Keratinocyte (primary cell): ENCODE data around the gene SPDYE4. TPM values are rescaled to one million over a fixed set of nuclear protein-coding genes. Genes with fewer than 3 reads are reported as not detected.

Experiments
- DNase-seq: peaks from one replicate; pipeline ENCODE4 v3.0.0-alpha.2; 2011; ENCODE audit warnings: low read depth, missing footprints, low spot score
- FAIRE-seq: peaks from 2 replicates; lab custom pipeline; 2011; peaks lifted over from hg19 to GRCh38; lab: Jason Lieb, UNC
- H2AFZ ChIP-seq: 2 replicates; pipeline ENCODE4 v1.6.0; 2012; ENCODE audit warnings: low read length, control low read depth, inconsistent platforms; ENCODE audit not compliant: control insufficient read depth
- H3K27ac ChIP-seq: 2 replicates; pipeline ENCODE4 v1.5.1; 2011; ENCODE audit warnings: low read length; ENCODE audit not compliant: control insufficient read depth, insufficient read depth
- H3K27me3 ChIP-seq: 3 replicates; pipeline ENCODE4 v1.6.0; 2011; ENCODE audit warnings: low read length; ENCODE audit not compliant: control insufficient read depth, insufficient read depth; ENCODE audit errors: extremely low read depth
- H3K36me3 ChIP-seq, 2 experiments: 2 replicates in 1 of 2; 3 replicates in 1 of 2; pipeline ENCODE4 v1.5.1; 2011; ENCODE audit warnings: low read length in 2 of 2, mild to moderate bottlenecking in 1 of 2; ENCODE audit not compliant: control insufficient read depth in 2 of 2, insufficient read depth in 2 of 2; ENCODE audit errors: extremely low read depth in 1 of 2
- H3K4me1 ChIP-seq: 3 replicates; pipeline ENCODE4 v1.5.1; 2011; ENCODE audit warnings: low read length; ENCODE audit not compliant: control insufficient read depth, insufficient read depth; ENCODE audit errors: extremely low read depth
- H3K4me2 ChIP-seq: 3 replicates; pipeline ENCODE4 v1.6.0; 2011; ENCODE audit warnings: low read depth, low read length; ENCODE audit not compliant: control insufficient read depth, insufficient read depth; ENCODE audit errors: extremely low read depth
- H3K4me3 ChIP-seq, 3 experiments: fragments of 200-600 bp in 1 of 3; sonication (generic) in 1 of 3; 2 replicates in 2 of 3; 3 replicates in 1 of 3; pipeline ENCODE4 v1.5.1; 2011 to 2016; ENCODE audit warnings: low read length in 3 of 3, mild to moderate bottlenecking in 3 of 3, control low read depth in 2 of 3, inconsistent platforms in 1 of 3, low read depth in 1 of 3, mixed read lengths in 1 of 3, mixed run types in 1 of 3, moderate library complexity in 1 of 3; ENCODE audit not compliant: control insufficient read depth in 2 of 3, insufficient read depth in 2 of 3; ENCODE audit errors: extremely low read depth in 1 of 3
- H3K79me2 ChIP-seq: 2 replicates; pipeline ENCODE4 v1.6.0; 2012; ENCODE audit warnings: low read length; ENCODE audit not compliant: control insufficient read depth, insufficient read depth
- H3K9ac ChIP-seq: 3 replicates; pipeline ENCODE4 v1.6.0; 2011; ENCODE audit warnings: low read length; ENCODE audit not compliant: control insufficient read depth, insufficient read depth; ENCODE audit errors: extremely low read depth
- H3K9me1 ChIP-seq: 3 replicates; pipeline ENCODE4 v1.6.0; 2011; ENCODE audit warnings: low read length; ENCODE audit not compliant: control insufficient read depth, insufficient read depth; ENCODE audit errors: extremely low read depth
- H3K9me3 ChIP-seq: 2 replicates; pipeline ENCODE4 v1.5.1; 2012; ENCODE audit warnings: low read depth, low read length; ENCODE audit not compliant: control insufficient read depth
- H4K20me1 ChIP-seq: 3 replicates; pipeline ENCODE4 v1.6.0; 2011; ENCODE audit warnings: low read length; ENCODE audit not compliant: control insufficient read depth, insufficient read depth; ENCODE audit errors: extremely low read depth
- EZH2 ChIP-seq: IDR thresholded peaks from one replicate; pipeline ENCODE4 v1.6.1; 2012; ENCODE audit warnings: inconsistent platforms, mild to moderate bottlenecking, low read length, moderate library complexity
- dilution Hi-C: fragments of 300-500 bp; cut with MboI; formaldehyde crosslinking; loops from one replicate; pipeline ENCODE4 v1.7.0; 2020; ENCODE audit warnings: low sequenced_read_pairs; ENCODE audit not compliant: extremely low pct_ligation_motif_present
- polyA plus RNA-seq, 5 experiments: library from polyadenylated mRNA; depleted of rRNA in 3 of 5; stranded (reverse) in 3 of 5; stranded (forward) in 1 of 5; unstranded in 1 of 5; fragments of >200 nt; gene quantifications; 1 replicate in 1 of 5; 2 replicates in 3 of 5; 3 replicates in 1 of 5; pipeline versions ENCODE4 v1.2.1 to v1.2.3, GENCODE V29; 2011 to 2012; ENCODE audit warnings: missing spikeins in 2 of 5, low read depth in 1 of 5, low replicate concordance in 1 of 5
- TF ChIP-seq, protein P1 (sequence below), 3 experiments: IDR thresholded peaks in 1 of 3; conservative IDR thresholded peaks in 1 of 3; optimal IDR thresholded peaks in 1 of 3; 2 replicates in 2 of 3; 3 replicates in 1 of 3; pipeline versions ENCODE3 to v1.5.1; 2011; ENCODE audit warnings: low read length in 3 of 3, mild to moderate bottlenecking in 3 of 3, moderate library complexity in 2 of 3, control low read depth in 1 of 3, inconsistent platforms in 1 of 3; ENCODE audit not compliant: insufficient read depth in 2 of 3; ENCODE audit errors: extremely low read depth in 1 of 3

SPDYE4 gene
- polyA plus RNA-seq, 1 donor (not counting 4 experiments of a cell fraction or from before 2014, with no cell fraction given), result not detected

- H3K4me2 ChIP-seq, result no peak overlapping the region
- no peak for TF ChIP-seq EZH2
- TF ChIP-seq, protein P1, sequence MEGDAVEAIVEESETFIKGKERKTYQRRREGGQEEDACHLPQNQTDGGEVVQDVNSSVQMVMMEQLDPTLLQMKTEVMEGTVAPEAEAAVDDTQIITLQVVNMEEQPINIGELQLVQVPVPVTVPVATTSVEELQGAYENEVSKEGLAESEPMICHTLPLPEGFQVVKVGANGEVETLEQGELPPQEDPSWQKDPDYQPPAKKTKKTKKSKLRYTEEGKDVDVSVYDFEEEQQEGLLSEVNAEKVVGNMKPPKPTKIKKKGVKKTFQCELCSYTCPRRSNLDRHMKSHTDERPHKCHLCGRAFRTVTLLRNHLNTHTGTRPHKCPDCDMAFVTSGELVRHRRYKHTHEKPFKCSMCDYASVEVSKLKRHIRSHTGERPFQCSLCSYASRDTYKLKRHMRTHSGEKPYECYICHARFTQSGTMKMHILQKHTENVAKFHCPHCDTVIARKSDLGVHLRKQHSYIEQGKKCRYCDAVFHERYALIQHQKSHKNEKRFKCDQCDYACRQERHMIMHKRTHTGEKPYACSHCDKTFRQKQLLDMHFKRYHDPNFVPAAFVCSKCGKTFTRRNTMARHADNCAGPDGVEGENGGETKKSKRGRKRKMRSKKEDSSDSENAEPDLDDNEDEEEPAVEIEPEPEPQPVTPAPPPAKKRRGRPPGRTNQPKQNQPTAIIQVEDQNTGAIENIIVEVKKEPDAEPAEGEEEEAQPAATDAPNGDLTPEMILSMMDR (optimal IDR thresholded peaks at IDR 0.05 in 1 of 3, IDR thresholded peaks at IDR 0.05 in 1 of 3, conservative IDR thresholded peaks at IDR 0.05 in 1 of 3; ENCODE audit: extremely low read depth in 1 of 3, insufficient read depth in 2 of 3, low read length in 3 of 3), result no peak
- dilution Hi-C loops, result no loop called here
- no peaks in the 10 kb centered on the region for H3K9me1 ChIP-seq
- H3K9me3 ChIP-seq, result no peaks in the 10 kb centered on the region
- H3K27ac ChIP-seq, result no peak overlapping the region
- H3K9ac ChIP-seq, result no peak overlapping the region
- H4K20me1 ChIP-seq, result no peaks in the 10 kb centered on the region
- no peaks in the 10 kb centered on the region for H3K79me2 ChIP-seq
- DNase-seq (no peak), FAIRE-seq (no peak)
- no peaks in the 10 kb centered on the region for H3K27me3 ChIP-seq
- H3K4me1 ChIP-seq, result no peaks in the 10 kb centered on the region
- no peaks in the 10 kb centered on the region for H3K36me3 ChIP-seq
- H2AFZ ChIP-seq, result no peak overlapping the region
- no peak overlapping the region for H3K4me3 ChIP-seq
These were observed 3.7 kb upstream of the SPDYE4 start for GRCh38 chr17:8762012-8762411.

- Histone ChIP-seq H3K27ac (no peak overlapping the region), H3K9ac (no peak overlapping the region), H3K4me1 (no peaks in the 10 kb centered on the region), H3K4me2 (no peak overlapping the region), H3K9me1 (no peaks in the 10 kb centered on the region), H2AFZ (no peak overlapping the region), H4K20me1 (no peaks in the 10 kb centered on the region), H3K36me3 (no peaks in the 10 kb centered on the region), H3K79me2 (no peaks in the 10 kb centered on the region), H3K9me3 (no peaks in the 10 kb centered on the region), H3K4me3 (no peak overlapping the region), H3K27me3 (no peaks in the 10 kb centered on the region)
- FAIRE-seq (no peak), DNase-seq (no peak)
- dilution Hi-C loops, result no loop called here
- TF ChIP-seq, protein P1 (optimal IDR thresholded peaks at IDR 0.05 in 1 of 3, IDR thresholded peaks at IDR 0.05 in 1 of 3, conservative IDR thresholded peaks at IDR 0.05 in 1 of 3; ENCODE audit: extremely low read depth in 1 of 3, insufficient read depth in 2 of 3, low read length in 3 of 3), result no peak
- no peak for TF ChIP-seq EZH2
These were observed 1.2 kb downstream of the SPDYE4 start for GRCh38 chr17:8757189-8757588.
